NCI-H1694 (cell line): ENCODE results near the gene FBXO27.
"Not testable (repeated sequence)": the region's sequence is repeated elsewhere in the genome, so short reads cannot be mapped to it uniquely, and the experiment has no call there.

Experiments used
- DNase-seq: peaks from one replicate; lab custom pipeline; 2025; lab: John Stamatoyannopoulos, UW

FBXO27 gene

GRCh38 chr19:39032063-39032918 is at the start of gene FBXO27:
Gene FBXO27, minus strand, starts transcription at chr19:39032549. Its CDS starts 322 bp downstream, at chr19:39032227.
- DNase-seq = no peak

- DNase-seq = no peak
Measured at GRCh38 chr19:39080431-39080830, 48.1 kb upstream of the FBXO27 start.

GRCh38 chr19:39078436-39079200 is 46.3 kb upstream of the FBXO27 start:
- no peak for DNase-seq

- no peak for DNase-seq
Measured at GRCh38 chr19:39077323-39077722, 45.0 kb upstream of the FBXO27 start.

- DNase-seq = no peak
Measured at GRCh38 chr19:39074942-39075341, 42.6 kb upstream of the FBXO27 start.

- DNase-seq = no peak
Measured at GRCh38 chr19:39074205-39074692, 41.9 kb upstream of the FBXO27 start.

- DNase-seq = no peak
Measured at GRCh38 chr19:39070888-39071287, 38.5 kb upstream of the FBXO27 start.

GRCh38 chr19:39068259-39068658 is 35.9 kb upstream of the FBXO27 start:
- not testable (repeated sequence) for DNase-seq

GRCh38 chr19:39067104-39067503 is 34.8 kb upstream of the FBXO27 start:
- no peak for DNase-seq

GRCh38 chr19:39065928-39066327 is 33.6 kb upstream of the FBXO27 start:
- DNase-seq = no peak

GRCh38 chr19:39064405-39064804 is 32.1 kb upstream of the FBXO27 start:
- DNase-seq = no peak

GRCh38 chr19:39060171-39060570 is 27.8 kb upstream of the FBXO27 start:
- no peak for DNase-seq

GRCh38 chr19:39059302-39059701 is 27.0 kb upstream of the FBXO27 start:
- DNase-seq = no peak

- DNase-seq = no peak
Measured at GRCh38 chr19:39057615-39058014, 25.3 kb upstream of the FBXO27 start.

- no peak for DNase-seq
Measured at GRCh38 chr19:39054091-39054470, 21.7 kb upstream of the FBXO27 start.

- DNase-seq = no peak
Measured at GRCh38 chr19:39053276-39054090, 21.1 kb upstream of the FBXO27 start.

GRCh38 chr19:39052846-39053245 is 20.5 kb upstream of the FBXO27 start:
- no peak for DNase-seq

GRCh38 chr19:39052243-39052746 is 19.9 kb upstream of the FBXO27 start:
- no peak for DNase-seq

GRCh38 chr19:39047073-39047472 is 14.7 kb upstream of the FBXO27 start:
- DNase-seq = no peak

- no peak for DNase-seq
Measured at GRCh38 chr19:39046037-39046821, 13.9 kb upstream of the FBXO27 start.

- no peak for DNase-seq
Measured at GRCh38 chr19:39045506-39045905, 13.2 kb upstream of the FBXO27 start.
